ENCODE data around the gene CADM4. TPM values are rescaled to one million over a fixed set of nuclear protein-coding genes. Genes with fewer than 3 reads are reported as not detected.

The CADM4 gene
- total RNA-seq, 1 donor from 2014 or later = 8.8 TPM

DNA sequence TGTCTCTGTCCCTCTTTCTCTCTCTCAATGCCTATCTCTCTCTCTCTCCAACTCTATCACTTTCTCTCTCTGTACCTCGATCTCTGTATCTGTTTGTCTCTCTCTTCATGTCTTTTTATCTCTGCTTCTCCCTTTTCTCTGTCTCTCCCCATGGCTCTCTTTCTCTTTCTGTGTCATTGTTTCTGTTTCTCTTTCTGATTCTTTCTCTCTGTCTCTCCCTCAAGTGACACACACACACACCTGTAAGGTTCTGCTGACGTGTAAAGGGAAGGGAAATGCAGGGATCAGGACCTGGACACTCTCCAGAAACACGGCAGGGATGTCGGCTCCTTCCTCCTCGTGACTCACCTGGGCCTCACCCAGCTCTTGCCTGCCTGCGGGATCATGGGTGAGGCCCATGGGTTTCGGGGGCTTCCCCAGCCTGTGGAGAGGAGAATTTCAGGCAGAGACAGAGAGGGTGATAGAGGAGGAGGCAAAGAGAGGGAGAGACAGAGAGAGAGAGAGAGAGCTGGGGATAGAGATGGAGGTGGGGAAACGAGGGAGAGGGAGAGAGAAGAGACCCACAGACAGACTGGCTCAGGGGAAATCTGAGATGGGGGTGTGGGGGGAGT lies 35.7 kb upstream of the CADM4 start:
- H3K4me1 Mint-ChIP-seq (ENCODE audit: unreplicated experiment) = peaks cover 15% of the 10 kb centered on the region
- TF ChIP-seq, protein P1, sequence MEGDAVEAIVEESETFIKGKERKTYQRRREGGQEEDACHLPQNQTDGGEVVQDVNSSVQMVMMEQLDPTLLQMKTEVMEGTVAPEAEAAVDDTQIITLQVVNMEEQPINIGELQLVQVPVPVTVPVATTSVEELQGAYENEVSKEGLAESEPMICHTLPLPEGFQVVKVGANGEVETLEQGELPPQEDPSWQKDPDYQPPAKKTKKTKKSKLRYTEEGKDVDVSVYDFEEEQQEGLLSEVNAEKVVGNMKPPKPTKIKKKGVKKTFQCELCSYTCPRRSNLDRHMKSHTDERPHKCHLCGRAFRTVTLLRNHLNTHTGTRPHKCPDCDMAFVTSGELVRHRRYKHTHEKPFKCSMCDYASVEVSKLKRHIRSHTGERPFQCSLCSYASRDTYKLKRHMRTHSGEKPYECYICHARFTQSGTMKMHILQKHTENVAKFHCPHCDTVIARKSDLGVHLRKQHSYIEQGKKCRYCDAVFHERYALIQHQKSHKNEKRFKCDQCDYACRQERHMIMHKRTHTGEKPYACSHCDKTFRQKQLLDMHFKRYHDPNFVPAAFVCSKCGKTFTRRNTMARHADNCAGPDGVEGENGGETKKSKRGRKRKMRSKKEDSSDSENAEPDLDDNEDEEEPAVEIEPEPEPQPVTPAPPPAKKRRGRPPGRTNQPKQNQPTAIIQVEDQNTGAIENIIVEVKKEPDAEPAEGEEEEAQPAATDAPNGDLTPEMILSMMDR (IDR thresholded peaks at IDR 0.05) = no peak
- no peak overlapping the region for H3K27ac Mint-ChIP-seq (ENCODE audit: unreplicated experiment)
- H3K36me3 Mint-ChIP-seq (ENCODE audit: unreplicated experiment) = no peaks in the 10 kb centered on the region
- no peaks in the 10 kb centered on the region for H3K9me3 Mint-ChIP-seq (ENCODE audit: unreplicated experiment)
- H3K4me3 Mint-ChIP-seq (ENCODE audit: unreplicated experiment) = no peak overlapping the region
- H3K27me3 Mint-ChIP-seq (ENCODE audit: unreplicated experiment) = no peaks in the 10 kb centered on the region
- no peak for DNase-seq (ENCODE audit: extremely low spot score, unreplicated experiment)

GRCh38 chr19:43674596-43674995 lies 34.9 kb upstream of the CADM4 start:
- Mint-ChIP-seq H3K27me3 (ENCODE audit: unreplicated experiment) (no peaks in the 10 kb centered on the region), H3K4me3 (ENCODE audit: unreplicated experiment) (no peak overlapping the region), H3K9me3 (ENCODE audit: unreplicated experiment) (no peaks in the 10 kb centered on the region), H3K36me3 (ENCODE audit: unreplicated experiment) (no peaks in the 10 kb centered on the region), H3K27ac (ENCODE audit: unreplicated experiment) (no peak overlapping the region), H3K4me1 (ENCODE audit: unreplicated experiment) (peaks cover 23% of the 10 kb centered on the region)
- TF ChIP-seq, protein P1 (IDR thresholded peaks at IDR 0.05) = no peak
- no peak for DNase-seq (ENCODE audit: extremely low spot score, unreplicated experiment)

DNA sequence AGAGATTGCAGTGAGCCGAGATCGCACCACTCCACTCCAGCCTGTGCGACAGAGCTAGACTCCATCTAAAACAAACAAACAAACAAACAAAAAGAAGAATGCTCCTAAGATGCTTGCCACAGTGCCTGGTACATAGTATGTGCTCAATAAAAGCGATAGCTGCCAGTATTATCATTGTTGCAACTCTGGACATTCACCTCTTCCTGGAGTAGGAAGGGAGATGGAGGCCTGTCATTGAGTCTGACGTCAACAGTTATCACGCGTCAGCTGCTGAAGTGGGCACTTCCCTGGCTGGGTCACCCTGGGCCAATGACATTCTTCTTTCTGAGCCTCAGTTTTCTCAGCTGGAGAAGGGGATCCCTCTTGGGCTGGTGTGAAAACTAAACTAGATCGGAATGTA lies 34.5 kb upstream of the CADM4 start:
- peaks cover 26% of the 10 kb centered on the region for H3K4me1 Mint-ChIP-seq (ENCODE audit: unreplicated experiment)
- no peak overlapping the region for H3K4me3 Mint-ChIP-seq (ENCODE audit: unreplicated experiment)
- H3K36me3 Mint-ChIP-seq (ENCODE audit: unreplicated experiment) = no peaks in the 10 kb centered on the region
- DNase-seq (ENCODE audit: extremely low spot score, unreplicated experiment) = no peak
- no peak overlapping the region for H3K27ac Mint-ChIP-seq (ENCODE audit: unreplicated experiment)
- TF ChIP-seq, protein P1 (IDR thresholded peaks at IDR 0.05) = no peak
- no peaks in the 10 kb centered on the region for H3K9me3 Mint-ChIP-seq (ENCODE audit: unreplicated experiment)
- no peaks in the 10 kb centered on the region for H3K27me3 Mint-ChIP-seq (ENCODE audit: unreplicated experiment)

DNA sequence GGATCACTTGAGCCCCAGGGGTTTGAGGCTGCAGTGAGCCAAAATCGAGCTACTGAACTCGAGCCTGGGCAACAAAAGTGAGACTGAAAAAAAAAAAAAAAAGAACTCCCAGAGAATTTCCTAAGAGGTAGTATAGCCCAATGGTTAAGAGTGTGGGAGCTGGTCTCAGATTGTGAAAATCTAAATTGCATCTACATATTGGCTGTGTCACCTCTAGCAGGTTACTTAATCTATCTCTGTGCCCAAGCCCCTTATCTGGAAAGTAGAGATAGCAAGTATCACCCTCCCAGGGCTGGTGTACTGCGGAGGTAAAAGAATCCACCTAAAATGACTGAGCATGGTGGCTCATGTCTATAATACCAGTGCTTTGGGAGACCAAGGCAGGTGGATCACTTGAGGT lies 34.0 kb upstream of the CADM4 start:
- Mint-ChIP-seq H3K27me3 (ENCODE audit: unreplicated experiment) (no peaks in the 10 kb centered on the region), H3K4me3 (ENCODE audit: unreplicated experiment) (no peak overlapping the region), H3K4me1 (ENCODE audit: unreplicated experiment) (peaks cover 26% of the 10 kb centered on the region), H3K27ac (ENCODE audit: unreplicated experiment) (no peak overlapping the region), H3K9me3 (ENCODE audit: unreplicated experiment) (no peaks in the 10 kb centered on the region), H3K36me3 (ENCODE audit: unreplicated experiment) (no peaks in the 10 kb centered on the region)
- no peak for DNase-seq (ENCODE audit: extremely low spot score, unreplicated experiment)
- TF ChIP-seq, protein P1 (IDR thresholded peaks at IDR 0.05) = no peak

DNA sequence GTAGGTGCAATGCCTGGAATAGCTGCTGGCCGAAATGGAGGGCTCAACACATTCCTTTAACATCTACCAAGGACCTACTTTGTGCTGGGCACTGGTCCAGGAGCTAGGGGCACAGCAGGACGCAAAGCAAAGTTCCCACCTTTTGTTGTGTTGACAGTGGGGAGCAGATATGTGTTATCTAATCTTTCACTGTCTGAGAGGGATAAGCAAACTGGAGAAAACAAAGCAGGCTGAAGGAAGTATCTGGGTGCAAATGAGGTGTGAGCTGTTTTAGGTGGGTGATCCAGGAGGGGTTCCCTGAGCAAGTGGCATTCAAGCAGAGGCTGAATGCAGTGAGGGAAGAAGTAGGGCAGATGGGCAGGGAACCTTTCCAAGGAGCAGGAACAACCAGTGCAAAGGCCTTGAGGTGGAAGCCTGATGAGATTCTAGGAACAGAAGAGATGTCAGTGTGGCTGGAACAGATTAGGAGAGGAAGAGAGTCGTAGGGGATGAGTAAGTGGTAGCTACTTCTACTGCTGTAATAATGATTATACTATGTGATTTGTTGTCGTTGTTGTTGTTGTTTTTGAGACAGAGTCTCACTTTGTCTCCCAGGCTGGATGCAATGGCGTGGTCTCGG lies 32.5 kb upstream of the CADM4 start:
- Mint-ChIP-seq H3K27me3 (ENCODE audit: unreplicated experiment) (no peaks in the 10 kb centered on the region), H3K9me3 (ENCODE audit: unreplicated experiment) (no peaks in the 10 kb centered on the region), H3K36me3 (ENCODE audit: unreplicated experiment) (peaks cover 3% of the 10 kb centered on the region), H3K27ac (ENCODE audit: unreplicated experiment) (no peak overlapping the region), H3K4me3 (ENCODE audit: unreplicated experiment) (no peak overlapping the region), H3K4me1 (ENCODE audit: unreplicated experiment) (peaks cover 36% of the 10 kb centered on the region)
- TF ChIP-seq, protein P1 (IDR thresholded peaks at IDR 0.05) = no peak
- no peak for DNase-seq (ENCODE audit: extremely low spot score, unreplicated experiment)
